GM18867 (cell line): ENCODE data around the gene HUS1B.
A peak's percentile ranks its signal among the peaks of the same experiment; 100 is the strongest.
"Not testable (repeated sequence)": the region's sequence is repeated elsewhere in the genome, so short reads cannot be mapped to it uniquely, and the experiment has no call there.

ENCODE experiments used
- ATAC-seq: cut with Tn5 transposase; IDR thresholded peaks from one replicate; pipeline ENCODE4 v1.9.1; 2021; ENCODE audit warnings: mild to moderate bottlenecking, moderate library complexity; ENCODE audit not compliant: unreplicated experiment

The HUS1B gene

GRCh38 chr6:656460-657252 is at the start of gene HUS1B:
TSS of gene HUS1B (minus strand) at chr6:657100. CDS start at chr6:656944, 156 bp downstream.
- ATAC-seq = no peak

GRCh38 chr6:706146-706545 is 49.2 kb upstream of the HUS1B start:
- ATAC-seq = no peak

- no peak for ATAC-seq
Observed at GRCh38 chr6:705047-705446, 48.1 kb upstream of the HUS1B start.

- no peak for ATAC-seq
Observed at GRCh38 chr6:704046-704445, 47.1 kb upstream of the HUS1B start.

GRCh38 chr6:703552-703951 is 46.7 kb upstream of the HUS1B start:
- ATAC-seq = no peak

GRCh38 chr6:701700-702479 is 45.0 kb upstream of the HUS1B start:
- no peak for ATAC-seq

GRCh38 chr6:701215-701614 is 44.3 kb upstream of the HUS1B start:
- no peak for ATAC-seq

GRCh38 chr6:700490-700889 is 43.6 kb upstream of the HUS1B start:
- ATAC-seq = no peak

GRCh38 chr6:699319-699718 is 42.4 kb upstream of the HUS1B start:
- no peak for ATAC-seq

- not testable (repeated sequence) for ATAC-seq
Observed at GRCh38 chr6:694431-695126, 37.7 kb upstream of the HUS1B start.

- no peak for ATAC-seq
Observed at GRCh38 chr6:693723-694009, 36.8 kb upstream of the HUS1B start.

GRCh38 chr6:692858-693722 is 36.2 kb upstream of the HUS1B start, which contains the start of gene EXOC2:
TSS of gene EXOC2 (minus strand) at chr6:693139. CDS start at chr6:637818, 55,321 bp downstream.
- ATAC-seq = peak; percentile 91

- peak; percentile 77 for ATAC-seq
Observed at GRCh38 chr6:692356-692851, 35.5 kb upstream of the HUS1B start.

GRCh38 chr6:689223-689622 is 32.3 kb upstream of the HUS1B start:
- no peak for ATAC-seq

GRCh38 chr6:686497-686896 is 29.6 kb upstream of the HUS1B start:
- no peak for ATAC-seq

GRCh38 chr6:684831-685636 is 28.1 kb upstream of the HUS1B start:
- peak; percentile 89 for ATAC-seq

- no peak for ATAC-seq
Observed at GRCh38 chr6:683742-684440, 27.0 kb upstream of the HUS1B start.

GRCh38 chr6:680666-681340 is 23.9 kb upstream of the HUS1B start:
- ATAC-seq = no peak

GRCh38 chr6:680251-680650 is 23.4 kb upstream of the HUS1B start:
- ATAC-seq = no peak
